MM.1S (cell line): ENCODE data around the gene PTPRN2.

Experiments
- EZH2 ChIP-seq: fragments of 300-600 bp; sonication (generic); optimal IDR thresholded peaks from 2 replicates; pipeline ENCODE3; 2017; ENCODE audit warnings: low read depth, mild to moderate bottlenecking, antibody characterized with exemption, low read length, mixed read lengths
- TF ChIP-seq, protein P1 (sequence below): fragments of 300-600 bp; sonication (generic); IDR thresholded peaks from 2 replicates; pipeline ENCODE4 v1.5.1; 2016; ENCODE audit warnings: antibody characterized with exemption, low read length, mixed read lengths

DNA sequence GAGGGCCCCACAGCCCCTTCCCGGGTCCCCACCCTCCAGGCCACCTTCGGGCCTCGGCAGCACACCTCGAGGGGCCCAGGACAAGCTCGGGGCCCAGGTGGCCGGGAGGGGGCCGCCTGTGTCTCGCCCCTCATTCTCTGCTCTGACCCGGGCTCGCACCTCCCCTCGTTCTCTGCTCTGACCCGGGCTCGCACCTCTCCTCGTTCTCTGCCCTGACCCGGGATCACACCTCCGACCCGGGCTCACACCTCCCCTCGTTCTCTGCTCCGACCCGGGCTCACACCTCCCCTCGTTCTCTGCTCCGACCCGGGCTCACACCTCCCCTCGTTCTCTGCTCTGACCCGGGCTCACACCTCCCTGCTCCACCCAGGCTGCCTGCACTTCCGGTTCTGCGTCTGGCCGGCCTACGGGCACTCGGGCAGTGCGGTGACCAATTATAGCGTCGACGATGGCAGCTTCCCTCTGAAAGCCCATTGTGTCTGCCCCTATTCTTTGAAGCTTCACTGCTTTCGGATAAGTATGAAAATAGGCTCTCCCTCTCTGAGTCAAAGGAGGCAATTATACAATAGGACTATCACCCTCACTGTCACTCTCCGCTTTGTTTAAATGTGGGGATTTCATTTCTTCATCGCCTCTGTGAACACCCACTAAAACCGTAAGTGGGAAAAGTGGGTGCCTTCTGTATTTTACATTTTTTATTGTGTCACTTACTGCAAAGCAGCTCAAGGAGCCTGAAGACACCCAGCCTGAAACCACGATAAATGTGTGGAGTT, 793.5 kb downstream of the PTPRN2 start:
- TF ChIP-seq, protein P1, sequence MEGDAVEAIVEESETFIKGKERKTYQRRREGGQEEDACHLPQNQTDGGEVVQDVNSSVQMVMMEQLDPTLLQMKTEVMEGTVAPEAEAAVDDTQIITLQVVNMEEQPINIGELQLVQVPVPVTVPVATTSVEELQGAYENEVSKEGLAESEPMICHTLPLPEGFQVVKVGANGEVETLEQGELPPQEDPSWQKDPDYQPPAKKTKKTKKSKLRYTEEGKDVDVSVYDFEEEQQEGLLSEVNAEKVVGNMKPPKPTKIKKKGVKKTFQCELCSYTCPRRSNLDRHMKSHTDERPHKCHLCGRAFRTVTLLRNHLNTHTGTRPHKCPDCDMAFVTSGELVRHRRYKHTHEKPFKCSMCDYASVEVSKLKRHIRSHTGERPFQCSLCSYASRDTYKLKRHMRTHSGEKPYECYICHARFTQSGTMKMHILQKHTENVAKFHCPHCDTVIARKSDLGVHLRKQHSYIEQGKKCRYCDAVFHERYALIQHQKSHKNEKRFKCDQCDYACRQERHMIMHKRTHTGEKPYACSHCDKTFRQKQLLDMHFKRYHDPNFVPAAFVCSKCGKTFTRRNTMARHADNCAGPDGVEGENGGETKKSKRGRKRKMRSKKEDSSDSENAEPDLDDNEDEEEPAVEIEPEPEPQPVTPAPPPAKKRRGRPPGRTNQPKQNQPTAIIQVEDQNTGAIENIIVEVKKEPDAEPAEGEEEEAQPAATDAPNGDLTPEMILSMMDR = no peak
- no peak for TF ChIP-seq EZH2
